T1000 (cell line): Measurements from ENCODE around the gene SRGAP3.

ENCODE experiments used
- DNase-seq: peaks from one replicate; lab custom pipeline; 2025; ENCODE audit warnings: mixed read lengths; lab: John Stamatoyannopoulos, UW

Gene SRGAP3

DNA sequence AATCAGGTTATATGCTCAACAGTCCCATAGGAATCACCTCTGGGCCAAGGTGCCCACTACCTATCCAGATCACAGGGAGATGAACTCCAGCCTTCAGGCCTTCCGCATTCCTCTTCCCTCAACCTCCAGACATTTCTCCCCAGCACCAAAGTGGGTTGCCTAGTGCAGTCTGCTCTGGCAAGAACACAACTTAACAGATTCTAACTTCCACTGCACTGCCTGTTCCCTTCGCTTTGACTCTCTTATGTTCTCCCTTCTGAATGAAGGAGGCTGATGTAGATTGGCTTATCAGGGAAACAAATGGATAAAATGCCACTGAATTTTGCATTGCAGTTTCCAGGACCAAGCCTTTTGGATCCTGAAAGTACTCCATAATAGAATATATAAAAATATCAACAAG is 106.3 kb downstream of the SRGAP3 start:
- no peak for DNase-seq

DNA sequence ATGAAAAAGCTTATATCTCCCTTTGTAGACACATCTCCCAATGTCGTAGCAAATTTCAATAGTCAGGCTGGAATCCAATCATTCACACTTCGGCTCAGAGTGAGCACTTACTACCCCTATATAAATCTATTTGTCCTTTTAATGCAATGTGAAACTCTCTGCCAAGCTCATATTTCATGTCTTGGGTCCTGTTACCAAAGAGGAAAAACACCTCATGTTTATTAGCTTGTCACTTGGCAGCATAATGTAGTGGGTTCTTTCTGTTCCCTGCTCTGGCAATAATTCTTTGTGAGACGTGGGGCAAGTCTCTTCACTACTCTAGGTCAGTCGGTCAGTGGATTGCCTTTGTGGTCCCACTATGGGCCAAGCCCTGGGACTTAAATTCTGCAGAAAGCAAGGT is 107.1 kb downstream of the SRGAP3 start:
- no peak for DNase-seq

DNA sequence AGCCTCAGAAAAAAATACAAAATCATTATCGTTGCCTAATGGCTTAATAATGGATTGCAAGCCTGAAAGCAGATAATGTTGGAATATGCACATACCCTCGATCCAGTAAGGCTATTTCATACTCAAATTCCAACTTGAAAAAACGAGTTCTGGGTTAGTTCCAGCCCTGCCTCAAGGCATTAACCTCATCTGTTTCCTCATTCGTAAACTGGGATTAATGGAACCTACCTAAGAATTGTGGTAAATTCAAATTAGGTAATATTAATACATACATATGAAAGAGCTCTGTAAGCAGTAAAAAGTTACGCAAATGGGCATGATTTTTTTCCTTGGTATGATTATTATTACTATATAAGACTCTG is 107.5 kb downstream of the SRGAP3 start:
- DNase-seq: no peak

DNA sequence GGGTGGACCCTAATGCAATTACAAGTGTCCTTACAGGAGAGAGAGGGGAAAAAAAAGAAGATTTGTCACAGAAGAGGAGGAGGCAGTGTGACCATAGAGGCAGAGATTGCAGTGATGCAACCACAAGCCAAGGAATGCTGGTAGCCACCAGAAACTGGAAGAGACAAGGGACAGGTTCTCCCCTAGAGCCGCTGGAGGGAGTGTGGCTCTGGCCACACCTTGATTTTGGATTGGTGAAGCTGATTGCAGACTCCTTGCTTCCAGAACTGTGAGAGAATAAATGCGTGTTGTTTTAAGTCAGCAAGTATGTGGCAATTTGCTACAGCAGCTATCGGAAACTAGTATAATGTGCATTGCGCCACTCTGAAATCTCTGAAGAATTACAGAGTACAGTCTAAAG is 110.1 kb downstream of the SRGAP3 start:
- DNase-seq: no peak

DNA sequence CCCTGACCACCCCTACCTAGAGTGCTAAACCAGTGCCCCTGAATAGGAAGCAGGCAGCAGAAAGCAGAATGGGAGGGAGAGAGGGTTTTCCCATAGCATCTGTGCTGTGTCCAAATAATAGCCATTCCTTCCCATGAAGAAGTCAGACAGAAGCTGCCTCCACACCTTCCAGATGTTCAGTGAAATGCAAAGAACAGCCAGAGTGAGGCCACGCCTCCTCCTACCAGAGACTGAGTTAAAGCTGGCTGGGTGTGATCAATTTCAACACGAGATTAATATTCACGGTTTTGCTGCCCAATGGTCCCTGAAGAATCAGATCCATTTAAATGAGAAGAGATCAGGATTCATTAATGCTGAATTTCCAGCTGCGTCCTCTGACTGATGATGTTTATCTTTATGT is 111.8 kb downstream of the SRGAP3 start:
- no peak for DNase-seq

DNA sequence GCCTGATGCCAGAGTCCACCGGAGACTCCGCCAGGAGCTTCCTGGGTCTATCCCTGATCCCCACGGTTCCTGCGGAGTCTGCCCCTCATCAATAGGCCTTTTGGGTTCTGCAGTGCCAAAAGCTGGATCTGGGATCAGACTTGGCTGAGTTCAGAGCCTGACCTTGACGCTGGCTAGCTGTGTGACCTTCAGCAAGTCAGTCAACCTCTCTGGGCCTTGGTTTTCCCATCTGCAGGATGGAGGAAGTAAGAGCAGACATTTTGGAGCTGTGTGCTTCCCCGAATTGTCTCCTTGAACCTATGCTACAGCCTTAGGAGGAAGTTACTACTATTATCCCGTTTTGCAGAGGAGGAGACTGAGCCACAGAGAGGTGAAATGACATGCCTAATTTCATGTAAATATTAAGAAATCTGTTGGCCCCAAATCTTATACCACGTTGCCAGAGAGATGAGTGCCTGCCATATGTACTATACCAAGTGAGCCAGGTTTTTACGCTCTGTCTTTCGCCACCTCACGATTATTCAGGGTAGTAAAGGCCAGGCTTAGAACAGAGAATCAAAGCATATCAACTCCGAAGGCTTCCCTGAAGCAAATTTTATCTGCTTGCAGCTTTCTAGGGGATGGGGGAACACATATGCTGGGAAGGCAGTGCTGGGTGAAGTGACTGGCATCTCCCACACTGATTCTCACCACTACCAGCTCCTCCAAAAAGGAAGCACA is 112.5 kb downstream of the SRGAP3 start:
- DNase-seq: no peak

DNA sequence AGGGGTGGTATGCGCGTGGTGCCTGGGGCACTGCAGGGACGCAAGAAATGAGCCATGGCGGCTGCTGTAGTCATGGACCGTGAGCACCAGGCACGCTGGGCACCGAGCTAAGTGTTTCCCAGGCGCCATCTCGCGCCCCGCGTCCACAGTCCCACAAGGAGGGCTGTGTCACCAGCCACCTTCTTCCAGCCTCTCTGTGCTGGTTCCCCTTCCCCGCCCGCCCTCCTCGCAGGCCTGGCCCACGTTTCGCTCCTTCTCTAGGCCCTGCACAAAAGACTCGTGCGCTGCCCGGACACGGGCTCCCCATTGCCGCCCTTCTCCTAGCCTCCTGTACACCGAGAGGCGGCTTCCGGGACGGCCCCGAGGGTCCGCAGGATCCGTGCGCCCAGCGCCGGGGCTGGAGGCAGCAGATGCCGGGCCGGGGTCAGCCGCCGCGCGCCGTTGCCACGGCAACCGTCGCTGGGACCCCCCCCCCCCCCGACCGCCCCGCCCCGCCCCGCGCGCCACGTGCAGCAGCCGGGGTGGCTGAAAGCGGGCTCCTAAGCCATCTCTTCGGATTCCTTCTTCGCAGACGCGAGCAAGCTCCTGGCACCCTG is 113.4 kb downstream of the SRGAP3 start:
- DNase-seq: no peak

DNA sequence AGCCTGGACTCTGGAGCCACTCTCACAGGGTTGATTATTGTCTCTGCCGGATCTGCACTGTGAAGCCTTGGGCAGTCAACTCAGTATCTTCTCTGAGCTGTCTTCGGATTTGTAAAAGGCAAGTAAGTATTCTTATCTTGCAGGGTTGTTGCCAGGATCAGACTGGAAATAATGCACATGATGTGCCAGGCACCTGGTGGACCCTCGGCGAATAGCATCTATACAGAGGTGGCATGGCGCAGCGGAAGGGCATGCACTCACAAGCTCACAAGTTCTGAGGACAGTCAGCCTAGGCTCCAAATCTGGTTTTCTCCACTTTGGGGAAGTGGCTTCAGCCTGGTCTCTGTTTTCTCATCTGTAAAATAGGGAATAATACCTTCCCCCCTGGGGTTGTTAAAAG is 113.9 kb downstream of the SRGAP3 start:
- DNase-seq: no peak

DNA sequence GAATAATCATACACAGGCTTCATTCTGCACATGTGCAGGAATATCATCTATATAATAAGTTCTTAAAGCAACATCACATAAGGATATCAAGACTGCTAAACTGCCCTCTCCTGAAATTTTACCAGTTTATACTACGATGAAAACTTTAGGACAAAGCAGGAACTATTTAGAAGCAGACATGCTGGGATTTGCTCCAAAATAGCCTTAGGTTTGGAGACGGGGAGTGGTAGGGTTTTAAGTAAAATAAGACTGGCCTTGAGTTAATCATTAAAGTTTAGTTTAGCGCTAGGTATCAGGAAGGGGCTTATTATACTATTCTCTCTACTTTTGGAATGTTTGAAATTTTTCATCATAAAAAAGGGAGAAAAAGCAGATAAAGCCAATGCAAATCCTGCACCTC is 115.8 kb downstream of the SRGAP3 start:
- no peak for DNase-seq

DNA sequence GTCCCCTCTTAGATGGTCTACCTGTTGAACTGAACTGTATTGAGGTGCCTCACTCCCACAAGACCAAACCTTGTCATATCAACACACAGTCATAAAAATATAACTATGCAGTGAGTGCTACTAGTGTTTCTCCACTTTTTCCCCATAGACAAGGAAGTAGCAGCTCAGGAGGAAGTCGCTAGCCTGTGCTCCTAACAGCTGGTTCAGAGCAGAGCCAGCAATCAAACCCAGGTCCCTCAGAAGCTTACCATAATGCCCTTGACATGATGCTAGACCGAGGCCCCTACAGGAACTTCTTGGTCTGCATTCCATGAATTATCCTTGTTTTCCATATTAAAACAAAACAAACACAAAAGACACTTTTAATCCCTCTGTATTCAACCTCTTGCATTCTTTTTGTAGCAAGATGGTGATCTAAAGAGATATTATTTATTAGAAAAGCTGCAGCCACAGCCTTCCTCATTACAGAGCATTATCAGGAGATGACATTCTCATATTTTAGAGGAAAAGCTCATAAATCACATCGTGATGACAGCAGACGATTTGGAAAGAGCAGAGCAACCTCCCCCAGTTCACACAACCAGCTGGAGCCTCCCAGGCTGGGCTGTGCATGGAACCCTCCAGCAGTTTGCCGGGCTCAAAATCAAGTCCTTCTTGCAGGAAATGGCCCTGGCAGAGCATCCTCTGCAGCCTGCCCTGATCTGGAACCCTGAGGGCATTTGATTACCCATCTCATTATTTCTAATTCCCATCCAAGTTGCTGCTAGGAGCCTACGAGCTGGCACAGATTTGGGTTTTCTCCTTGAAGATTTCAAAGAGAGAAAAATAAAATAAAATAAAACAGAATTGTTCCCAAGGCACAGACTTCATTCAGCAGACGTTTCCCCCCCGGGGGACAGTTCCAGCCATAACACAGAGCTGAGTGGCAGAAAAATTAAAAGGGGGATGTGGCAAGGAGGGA is 118.8 kb downstream of the SRGAP3 start:
- no peak for DNase-seq

DNA sequence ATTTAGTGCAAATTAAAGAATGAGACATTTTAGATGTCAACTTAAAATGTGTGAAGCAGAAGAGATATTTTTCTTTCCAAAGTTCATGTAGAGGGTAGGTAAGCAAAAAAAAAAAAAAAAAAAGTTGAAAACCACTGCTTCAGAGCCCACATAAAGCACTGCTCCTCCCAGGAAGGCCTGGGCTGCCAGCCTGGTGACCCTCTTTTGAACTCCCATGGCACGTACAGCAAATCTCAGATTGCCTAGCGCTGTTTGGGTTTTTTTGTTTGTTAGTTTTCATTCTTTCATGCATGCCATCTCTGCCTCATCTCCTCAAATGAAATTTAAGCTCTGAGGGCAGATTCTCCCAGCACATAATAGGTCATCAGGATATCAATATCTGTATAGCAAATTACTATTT is 120.1 kb downstream of the SRGAP3 start:
- DNase-seq: no peak

DNA sequence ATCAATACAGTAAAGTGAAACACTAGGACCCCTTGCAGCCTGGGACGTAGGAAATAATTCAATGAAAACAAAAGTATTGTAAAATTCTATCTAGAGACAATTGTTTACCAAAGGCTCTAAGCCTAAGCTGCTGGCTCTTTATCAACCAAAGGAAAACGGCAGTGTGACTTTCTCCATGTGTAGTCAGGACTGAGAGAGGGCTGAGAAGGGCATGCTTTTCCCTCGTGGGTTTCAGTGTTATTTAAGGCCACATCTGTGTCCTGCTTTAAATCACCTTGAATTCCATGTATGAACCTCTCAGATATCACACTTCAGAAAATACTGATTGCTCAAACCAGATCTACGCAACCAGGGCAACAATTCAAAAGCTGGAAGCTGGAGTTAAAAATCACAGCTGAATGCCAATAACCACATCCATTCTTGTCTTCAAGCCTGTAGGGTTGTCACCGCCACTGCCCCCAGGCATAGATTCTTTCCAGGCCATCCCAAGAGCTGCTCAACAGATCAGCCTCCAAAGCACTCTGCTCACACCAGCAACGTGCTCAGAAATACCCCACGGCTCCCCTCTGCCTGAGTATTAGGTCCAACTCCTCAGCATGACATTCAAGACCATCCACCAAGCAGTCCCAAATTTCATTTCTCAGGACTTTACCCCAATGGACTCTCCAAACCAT is 124.0 kb downstream of the SRGAP3 start:
- DNase-seq: no peak

DNA sequence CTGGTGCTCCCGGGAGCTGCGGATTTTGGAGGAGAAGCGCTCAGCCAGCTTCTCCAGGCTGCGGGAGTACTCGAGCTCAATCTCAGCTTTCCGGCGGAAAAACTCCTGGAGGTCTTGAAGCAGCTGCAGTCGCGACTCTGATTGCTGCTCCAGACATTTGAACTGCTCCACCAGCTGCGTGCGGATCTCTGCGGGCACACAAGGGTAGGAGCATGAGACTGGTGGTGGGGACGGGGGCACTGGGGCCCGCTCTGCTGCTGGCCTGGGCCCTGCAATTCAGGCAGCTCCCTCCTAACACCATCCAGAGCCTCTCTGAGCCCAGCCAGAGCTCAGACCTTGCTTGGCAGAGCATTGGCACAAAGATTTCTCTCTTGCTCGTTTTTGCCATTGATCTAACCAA is 124.7 kb downstream of the SRGAP3 start:
- no peak for DNase-seq

DNA sequence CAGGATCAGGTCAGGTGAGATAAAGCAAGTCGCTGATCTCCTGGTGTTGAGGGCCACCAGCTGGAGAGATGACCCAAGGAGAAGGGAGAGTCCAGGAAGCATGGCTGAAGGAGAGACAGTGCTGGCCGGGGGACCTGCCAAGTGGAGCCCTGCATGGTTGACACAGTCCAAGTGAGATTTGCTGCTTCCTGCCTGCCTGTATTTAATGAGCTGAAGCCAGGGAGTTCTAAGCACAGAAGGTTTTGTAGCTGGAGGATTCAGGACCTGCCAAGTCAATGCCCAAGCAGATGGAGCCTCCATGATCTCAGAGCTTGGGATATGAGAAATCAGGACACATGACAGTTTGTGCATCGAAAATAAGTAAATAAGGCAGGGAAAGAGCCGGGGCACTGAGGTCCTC is 125.6 kb downstream of the SRGAP3 start:
- DNase-seq: no peak

DNA sequence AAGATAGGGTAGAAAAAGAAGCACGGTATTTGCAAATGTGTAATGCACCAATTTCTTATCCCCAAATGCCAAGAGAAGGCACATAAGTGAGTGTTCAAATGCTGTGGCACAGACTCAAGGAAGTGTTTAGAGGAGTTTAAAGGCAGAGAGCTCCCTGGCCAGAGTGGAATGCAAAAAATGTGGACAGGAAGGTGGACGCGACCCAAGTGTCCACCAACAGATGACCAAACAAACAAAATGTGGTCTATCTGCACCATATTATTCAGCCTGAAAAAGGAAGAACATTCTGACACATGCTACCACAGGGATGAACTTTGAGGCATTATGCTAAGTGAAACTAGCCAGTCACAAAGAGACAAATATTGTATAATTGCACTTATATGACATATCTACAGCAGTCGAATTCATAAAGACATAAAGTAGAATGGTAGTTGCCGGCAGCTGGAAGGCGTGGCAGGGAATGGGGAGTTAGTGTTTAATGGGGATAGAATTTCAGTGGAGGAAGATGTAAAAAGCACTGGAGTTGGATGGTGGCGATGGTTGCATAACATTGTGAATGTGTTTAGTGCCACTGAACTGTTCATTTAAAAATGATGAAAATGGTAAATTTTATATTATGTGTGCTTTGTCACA is 126.6 kb downstream of the SRGAP3 start:
- no peak for DNase-seq

DNA sequence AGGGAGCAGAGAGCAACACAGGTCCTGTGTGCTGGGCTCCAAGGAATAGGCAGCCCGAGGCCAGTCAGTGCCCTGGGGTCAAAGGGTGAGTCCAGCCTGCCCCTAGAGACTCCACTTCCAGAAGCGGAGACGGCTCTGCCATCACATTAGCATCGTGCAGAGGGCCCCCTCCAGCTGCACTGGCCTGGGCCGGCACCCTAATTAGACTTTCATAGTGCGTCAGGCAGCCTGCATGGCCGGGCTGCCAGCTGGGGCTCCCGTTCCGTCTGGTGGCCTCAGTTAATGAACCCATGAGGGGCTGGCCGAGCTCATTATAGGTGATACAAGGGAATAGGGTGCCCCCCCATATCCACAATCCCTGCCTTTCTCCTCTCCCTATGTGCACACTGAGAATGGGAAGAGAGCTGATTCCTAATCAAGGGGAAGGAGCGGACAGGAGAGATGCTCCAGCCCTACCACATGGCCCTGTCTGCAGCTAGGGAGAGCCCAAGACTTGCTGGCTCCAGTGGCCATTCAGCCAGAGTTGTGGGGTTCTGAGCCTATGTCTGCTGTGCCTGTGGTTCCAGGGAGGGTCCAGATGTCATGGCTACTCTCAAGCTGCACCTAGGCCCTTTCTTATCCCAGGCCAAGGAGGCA is 128.0 kb downstream of the SRGAP3 start:
- no peak for DNase-seq

DNA sequence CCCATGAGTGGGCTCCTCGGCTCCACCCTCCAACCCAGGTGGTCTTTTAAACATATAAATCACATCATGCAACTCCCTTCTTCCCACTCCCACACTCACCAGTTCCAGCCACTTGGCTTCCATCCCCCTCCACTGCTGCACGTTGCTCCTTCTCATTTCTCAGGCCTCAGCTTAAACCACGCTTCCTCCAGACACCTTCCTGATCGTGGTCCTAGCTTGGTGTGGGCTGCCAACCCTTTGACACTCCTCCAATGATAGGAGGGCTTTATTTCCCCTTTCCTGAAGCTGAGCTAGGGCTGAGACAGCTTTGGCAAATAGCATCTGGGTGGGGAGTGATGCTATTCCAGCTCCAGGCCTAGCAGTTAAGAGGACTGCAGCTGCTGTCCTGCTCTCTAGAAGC is 130.1 kb downstream of the SRGAP3 start:
- no peak for DNase-seq

DNA sequence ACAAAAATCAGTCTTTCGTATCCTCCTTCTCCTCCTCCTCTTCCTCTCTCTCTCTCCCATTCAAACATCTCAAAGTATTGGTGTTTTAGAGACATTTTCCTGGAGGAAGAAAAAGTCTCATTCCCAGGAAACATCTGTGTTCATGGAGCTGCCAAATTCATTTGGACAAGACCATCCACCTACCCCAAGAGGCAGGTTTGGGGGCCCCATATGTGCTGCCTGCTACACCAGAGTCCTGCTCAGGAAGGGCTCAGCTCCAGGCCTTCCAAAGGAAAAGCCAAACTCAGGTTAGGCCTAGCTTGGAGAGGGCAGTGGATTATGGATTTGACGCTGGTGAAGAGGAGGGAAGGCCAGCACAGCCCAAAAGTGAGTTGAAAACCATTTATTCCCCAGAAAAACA is 131.2 kb downstream of the SRGAP3 start:
- DNase-seq: no peak

DNA sequence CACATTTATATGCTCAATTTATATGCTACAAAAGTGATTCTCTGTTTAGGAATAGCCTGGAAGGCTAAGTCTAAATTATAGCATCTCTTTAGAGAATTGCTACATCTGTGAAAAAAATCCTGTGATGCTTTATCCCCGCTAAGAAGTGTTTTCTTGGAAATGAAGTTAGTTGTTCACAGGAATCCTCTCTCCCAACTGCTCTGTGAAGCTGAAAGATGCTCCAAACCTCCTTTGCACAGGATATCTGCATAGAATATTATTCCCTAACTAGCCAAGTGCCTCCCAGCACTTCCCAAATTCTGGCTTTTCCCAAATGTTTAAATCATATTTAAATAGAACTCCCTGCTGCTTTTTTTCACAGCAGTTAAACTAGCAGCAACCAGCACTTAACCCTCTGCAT is 132.2 kb downstream of the SRGAP3 start:
- no peak for DNase-seq

DNA sequence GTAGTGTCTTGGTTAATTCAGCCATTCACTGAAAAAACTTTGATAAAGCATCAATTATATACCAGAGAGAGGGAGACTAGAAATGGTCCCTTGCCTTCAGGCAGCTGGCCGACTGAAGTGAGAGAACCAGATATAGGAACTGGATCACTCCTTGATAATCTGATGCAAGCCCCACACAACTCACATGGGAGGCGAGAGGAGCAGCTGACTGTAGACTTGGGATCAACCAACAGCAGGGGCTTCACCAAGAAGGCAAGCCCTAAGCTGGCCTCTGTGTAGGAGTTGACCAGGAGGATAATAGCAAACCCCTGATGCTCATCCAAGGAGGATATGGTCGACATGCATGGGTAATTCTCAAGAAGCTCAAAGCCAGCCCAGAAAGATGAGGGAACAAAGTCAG is 133.1 kb downstream of the SRGAP3 start:
- no peak for DNase-seq

DNA sequence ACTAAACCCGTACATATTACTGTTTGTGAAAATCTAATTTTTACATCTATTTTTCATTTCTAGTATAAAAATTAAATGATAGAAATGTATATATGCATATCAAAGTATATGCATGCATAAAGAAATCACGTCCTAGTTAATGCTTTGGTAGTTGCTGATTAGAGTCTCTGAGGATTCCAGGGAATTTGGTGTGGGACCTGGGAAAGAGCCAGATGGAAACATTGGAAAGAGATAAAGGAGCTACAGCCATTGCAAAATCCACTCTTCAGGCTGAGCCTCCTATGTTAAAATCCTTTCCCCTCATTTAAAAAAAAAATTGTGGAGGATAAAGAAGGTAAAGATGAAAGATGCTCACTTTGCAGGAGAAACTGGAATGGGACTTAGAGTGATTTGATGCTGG is 134.1 kb downstream of the SRGAP3 start:
- no peak for DNase-seq

DNA sequence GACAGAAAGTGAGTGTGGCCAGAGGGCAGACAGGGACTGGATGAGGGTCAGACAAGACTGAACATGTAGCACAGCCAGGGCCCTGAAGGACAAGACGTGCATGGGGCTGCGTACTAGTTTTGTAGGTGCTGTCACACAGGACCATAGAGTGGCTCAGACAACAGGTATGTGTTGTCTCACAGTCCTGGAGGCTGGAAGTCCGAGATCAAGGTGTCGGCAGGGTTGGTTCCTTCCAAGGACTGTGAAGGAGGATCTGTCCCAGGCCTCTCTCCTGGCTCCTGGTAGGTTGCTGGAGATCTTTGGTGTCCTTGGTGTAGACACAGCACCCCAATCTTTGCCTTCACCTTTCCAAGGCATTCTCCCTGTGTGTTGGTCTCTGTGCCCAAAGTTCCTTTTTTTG is 136.4 kb downstream of the SRGAP3 start:
- DNase-seq: no peak
